Activated B cell treated with CpG ODN at 0.5 μM for 24 hours (primary cell): ENCODE results near the gene MAD1L1. TPM values are rescaled to one million over a fixed set of nuclear protein-coding genes. Genes with fewer than 3 reads are reported as not detected.

ENCODE experiments used
- ATAC-seq: fragments of 200-7000 bp; cut with Tn5 transposase; one replicate; pipeline ENCODE4 v1.10.0; 2021; ENCODE audit warnings: low read depth, mild to moderate bottlenecking, moderate library complexity
- CTCF ChIA-PET: fragments of 350-600 bp; sonication (Branson Sonifier 250); formaldehyde crosslinking; loops from one replicate; lab custom pipeline; 2021; ENCODE audit warnings: antibody characterized with exemption; lab: Charles Lee
- POLR2A ChIA-PET: fragments of 350-600 bp; sonication (Branson Sonifier 250); formaldehyde crosslinking; loops from one replicate; lab custom pipeline; 2021; ENCODE audit warnings: antibody characterized with exemption; lab: Charles Lee
- DNase-seq: peaks from one replicate; pipeline ENCODE4 v3.0.0; 2022
- H3K27ac Mint-ChIP-seq: one replicate; pipeline ENCODE4 v1.8.0; 2020; ENCODE audit warnings: mixed read lengths
- H3K27me3 Mint-ChIP-seq: one replicate; pipeline ENCODE4 v1.8.0; 2021; ENCODE audit warnings: mixed read lengths
- H3K36me3 Mint-ChIP-seq: one replicate; pipeline ENCODE4 v1.8.0; 2021; ENCODE audit warnings: low read depth, mixed read lengths
- H3K4me1 Mint-ChIP-seq: one replicate; pipeline ENCODE4 v1.8.0; 2021; ENCODE audit warnings: mixed read lengths
- H3K4me3 Mint-ChIP-seq: one replicate; pipeline ENCODE4 v1.8.0; 2020; ENCODE audit warnings: mild to moderate bottlenecking, mixed read lengths
- H3K9me3 Mint-ChIP-seq: one replicate; pipeline ENCODE4 v1.8.0; 2020; ENCODE audit warnings: mixed read lengths
- intact Hi-C: fragments of 100-400 bp; cut with micrococcal nuclease; formaldehyde crosslinking; loops from one replicate; pipeline ENCODE4 v1.15.1; 2024
- total RNA-seq: library from RNA; stranded (reverse); gene quantifications from 2 replicates; pipeline ENCODE4 v1.2.3, GENCODE V29; 2022
- TF ChIP-seq, protein P1 (sequence below): fragments of 200-600 bp; IDR thresholded peaks from one replicate; pipeline ENCODE4 v1.8.0; 2022; ENCODE audit warnings: antibody characterized with exemption, mild to moderate bottlenecking

MAD1L1 gene
- total RNA-seq, 1 donor from 2014 or later, result 54.6 TPM

DNA sequence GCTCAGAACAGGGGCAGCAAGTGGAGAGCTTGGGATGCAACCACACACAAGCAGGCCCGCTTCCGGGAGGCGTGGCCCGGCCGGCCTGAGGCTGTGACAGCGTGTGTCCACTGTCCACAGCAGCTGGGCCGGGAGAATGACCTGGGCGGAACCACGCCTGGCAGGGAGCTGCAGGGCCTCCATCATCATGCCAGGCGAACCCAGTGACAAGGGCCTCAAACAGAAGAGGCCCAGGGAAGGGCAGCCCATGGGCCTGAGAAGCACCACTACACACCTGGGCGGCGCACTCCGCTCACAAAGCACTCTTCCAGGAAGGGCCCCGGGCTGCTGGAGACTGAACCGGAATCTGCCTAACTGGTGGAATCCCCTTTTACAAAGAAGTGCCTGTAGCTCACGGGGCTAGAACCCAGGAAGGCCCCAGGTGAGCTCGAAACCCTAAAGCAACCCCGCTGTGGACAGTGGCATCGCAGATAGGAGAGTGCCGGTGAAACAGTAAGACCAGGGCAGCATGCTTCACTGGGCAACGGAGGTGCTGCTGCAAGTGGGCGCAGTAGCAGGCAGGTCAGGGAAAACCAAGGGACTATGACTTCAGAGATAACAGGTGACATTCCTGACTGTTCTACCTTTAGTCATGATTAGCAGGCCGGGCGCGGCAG, 66.0 kb downstream of the MAD1L1 start:
- intact Hi-C loops, result no loop called here
- Mint-ChIP-seq H3K4me3 (no peak overlapping the region), H3K27ac (no peak overlapping the region), H3K9me3 (no peaks in the 10 kb centered on the region), H3K36me3 (peaks cover 29% of the 10 kb centered on the region), H3K27me3 (no peaks in the 10 kb centered on the region), H3K4me1 (peaks cover 12% of the 10 kb centered on the region)
- TF ChIP-seq, protein P1, sequence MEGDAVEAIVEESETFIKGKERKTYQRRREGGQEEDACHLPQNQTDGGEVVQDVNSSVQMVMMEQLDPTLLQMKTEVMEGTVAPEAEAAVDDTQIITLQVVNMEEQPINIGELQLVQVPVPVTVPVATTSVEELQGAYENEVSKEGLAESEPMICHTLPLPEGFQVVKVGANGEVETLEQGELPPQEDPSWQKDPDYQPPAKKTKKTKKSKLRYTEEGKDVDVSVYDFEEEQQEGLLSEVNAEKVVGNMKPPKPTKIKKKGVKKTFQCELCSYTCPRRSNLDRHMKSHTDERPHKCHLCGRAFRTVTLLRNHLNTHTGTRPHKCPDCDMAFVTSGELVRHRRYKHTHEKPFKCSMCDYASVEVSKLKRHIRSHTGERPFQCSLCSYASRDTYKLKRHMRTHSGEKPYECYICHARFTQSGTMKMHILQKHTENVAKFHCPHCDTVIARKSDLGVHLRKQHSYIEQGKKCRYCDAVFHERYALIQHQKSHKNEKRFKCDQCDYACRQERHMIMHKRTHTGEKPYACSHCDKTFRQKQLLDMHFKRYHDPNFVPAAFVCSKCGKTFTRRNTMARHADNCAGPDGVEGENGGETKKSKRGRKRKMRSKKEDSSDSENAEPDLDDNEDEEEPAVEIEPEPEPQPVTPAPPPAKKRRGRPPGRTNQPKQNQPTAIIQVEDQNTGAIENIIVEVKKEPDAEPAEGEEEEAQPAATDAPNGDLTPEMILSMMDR, result no peak
- ChIA-PET CTCF (no interaction called here), POLR2A (no interaction called here)
- no peak for ATAC-seq
- DNase-seq, result no peak

DNA sequence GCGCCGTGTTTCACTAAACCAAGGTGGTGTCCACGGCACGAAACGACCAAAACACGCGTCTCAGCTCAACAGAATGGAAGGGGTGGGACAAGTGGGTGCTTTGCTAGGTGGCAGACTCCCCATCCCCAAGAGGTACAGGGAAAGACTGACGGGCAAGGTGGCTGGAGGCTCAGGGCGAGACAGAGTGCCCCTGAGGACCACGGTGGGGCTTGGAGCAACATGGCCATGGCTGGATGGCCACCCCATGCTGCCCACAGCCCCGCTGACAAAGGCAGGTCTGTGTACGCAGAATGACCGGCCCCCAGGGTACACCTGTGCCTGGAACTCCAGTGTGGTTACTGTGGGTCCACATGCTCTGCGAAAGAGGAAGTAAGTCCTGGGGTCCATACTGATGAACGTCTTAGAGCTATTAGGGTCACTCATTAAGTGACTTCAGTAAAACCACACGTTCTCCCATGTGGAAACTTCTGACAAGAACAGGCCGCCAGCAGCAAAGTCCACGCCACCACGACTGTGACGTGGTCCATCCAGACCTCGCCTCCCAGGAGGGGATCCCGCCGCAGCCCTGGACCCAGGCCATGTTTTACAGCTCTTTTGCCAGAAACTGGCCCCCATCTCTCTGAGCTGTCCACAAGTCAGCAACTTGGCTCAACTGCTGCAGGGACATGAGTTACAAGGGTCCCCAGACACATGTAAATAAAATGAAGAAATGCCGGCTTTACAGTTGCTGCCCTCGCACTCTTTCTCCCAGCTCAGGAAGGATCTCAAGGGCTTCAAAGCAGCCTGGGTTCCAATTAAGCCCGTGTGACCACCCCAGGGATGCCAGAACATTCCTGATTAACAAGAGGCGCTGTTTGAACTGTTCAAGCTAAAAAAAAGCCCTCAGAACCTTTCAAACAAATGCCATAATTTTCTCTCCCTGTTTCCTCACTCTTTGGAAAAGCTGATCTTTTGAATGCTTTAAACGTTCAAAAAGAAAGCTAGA, 66.8 kb downstream of the MAD1L1 start:
- Mint-ChIP-seq H3K4me3 (peak overlapping the region; percentile 2), H3K36me3 (peaks cover 32% of the 10 kb centered on the region), H3K27me3 (no peaks in the 10 kb centered on the region), H3K4me1 (peaks cover 12% of the 10 kb centered on the region), H3K27ac (no peak overlapping the region), H3K9me3 (no peaks in the 10 kb centered on the region)
- TF ChIP-seq, protein P1, result no peak
- DNase-seq, result peak; percentile 14
- CTCF ChIA-PET, result interaction anchor here (1.1 kb wide), 1 partner anchor 66 kb away, joined by 3 read pairs; no protein-coding TSS in a partner anchor
- peak; percentile 66 for ATAC-seq
- intact Hi-C loops, result no loop called here
- POLR2A ChIA-PET, result no interaction called here

DNA sequence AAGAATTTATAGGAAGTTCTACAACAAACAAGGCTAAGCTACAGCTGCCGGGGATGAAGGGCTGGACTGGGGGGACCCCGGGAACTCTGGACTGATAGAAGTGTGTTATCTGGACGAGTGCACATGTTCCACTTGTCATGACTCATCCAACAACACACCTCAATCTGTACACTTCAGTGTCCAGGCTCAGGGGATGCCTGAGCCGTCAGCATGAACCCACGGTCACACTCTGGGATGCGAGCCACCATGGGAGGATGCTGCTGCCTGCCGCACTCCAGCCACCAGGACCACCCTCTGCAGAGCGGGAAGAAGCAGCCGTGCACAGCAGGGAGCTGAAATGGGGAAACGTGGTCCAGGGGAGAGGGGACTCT, 67.5 kb downstream of the MAD1L1 start:
- CTCF ChIA-PET, result interaction anchor here (1.1 kb wide), 1 partner anchor 65 kb away, joined by 3 read pairs; no protein-coding TSS in a partner anchor

DNA sequence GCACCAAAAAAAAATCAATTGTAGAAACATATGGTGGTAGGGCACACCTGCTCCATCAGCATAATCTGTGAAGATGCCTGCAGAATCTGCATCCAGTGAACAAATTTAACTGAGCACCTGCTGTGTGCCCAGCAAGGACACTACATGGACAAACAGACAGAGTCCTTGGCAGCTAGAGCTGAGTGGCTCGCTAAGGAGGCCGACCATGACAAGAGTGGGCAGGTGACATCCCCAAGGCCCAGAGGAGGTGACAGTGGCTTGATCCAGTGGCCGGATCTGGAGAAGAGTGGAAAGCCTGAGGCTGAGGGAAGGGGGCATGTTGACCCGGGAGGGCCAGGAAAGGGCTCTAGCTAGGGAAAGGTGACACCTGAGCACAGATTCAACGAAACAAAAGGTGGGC, 68.1 kb downstream of the MAD1L1 start:
- Mint-ChIP-seq H3K27me3 (no peaks in the 10 kb centered on the region), H3K4me3 (no peak overlapping the region), H3K27ac (no peak overlapping the region), H3K4me1 (peaks cover 12% of the 10 kb centered on the region), H3K9me3 (no peaks in the 10 kb centered on the region), H3K36me3 (peaks cover 23% of the 10 kb centered on the region)
- no peak for DNase-seq
- ChIA-PET POLR2A (no interaction called here), CTCF (no interaction called here)
- intact Hi-C loops, result no loop called here
- no peak for ATAC-seq
- TF ChIP-seq, protein P1, result no peak

More for the DNA sequence above, 67.5 kb downstream of the MAD1L1 start:
- H3K4me1 Mint-ChIP-seq, result peaks cover 12% of the 10 kb centered on the region
- intact Hi-C loops, result no loop called here
- DNase-seq, result peak; percentile 10
- POLR2A ChIA-PET, result no interaction called here
- no peak overlapping the region for H3K4me3 Mint-ChIP-seq
- no peak for ATAC-seq
- no peaks in the 10 kb centered on the region for H3K27me3 Mint-ChIP-seq
- peaks cover 26% of the 10 kb centered on the region for H3K36me3 Mint-ChIP-seq
- H3K9me3 Mint-ChIP-seq, result no peaks in the 10 kb centered on the region
- H3K27ac Mint-ChIP-seq, result no peak overlapping the region
- TF ChIP-seq, protein P1, result no peak
